ENCODE results near the gene AMOTL2.

AMOTL2 gene

DNA sequence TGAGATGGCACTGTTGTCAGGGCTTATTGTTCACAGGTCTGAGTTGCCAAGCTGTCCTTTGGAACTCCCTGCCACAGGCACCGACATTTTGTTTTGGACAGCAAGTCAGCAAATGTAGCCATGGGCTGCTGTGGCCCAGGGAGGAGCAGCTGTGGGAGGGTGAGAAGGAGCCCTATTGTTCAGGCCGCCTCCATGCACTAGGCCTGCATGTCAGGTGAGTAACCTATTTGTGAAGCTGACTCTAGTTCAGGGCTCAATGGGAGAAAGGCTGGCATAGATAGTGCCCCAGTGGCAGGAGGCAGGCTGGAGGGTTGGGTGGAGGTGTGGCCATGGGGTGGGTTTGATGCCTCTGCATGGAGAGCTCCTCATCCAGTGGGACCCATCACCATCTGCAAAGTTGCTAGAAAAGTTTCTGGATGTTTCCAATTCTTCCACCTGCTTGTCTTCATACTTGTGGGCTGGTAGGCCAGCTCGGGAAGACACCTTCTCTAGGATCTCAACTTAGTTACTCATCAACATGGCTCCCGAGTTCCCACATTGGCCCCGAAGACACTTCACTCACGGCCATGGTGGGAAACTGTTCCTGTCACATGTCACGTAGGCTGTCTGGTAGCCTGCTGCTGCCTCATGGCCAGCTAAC, 19.5 kb downstream of the AMOTL2 start:
- Mint-ChIP-seq H3K27me3 (ENCODE audit: low read depth) (no peaks in the 10 kb centered on the region), H3K9me3 (no peaks in the 10 kb centered on the region), H3K4me1 (ENCODE audit: low read depth) (no peaks in the 10 kb centered on the region), H3K27ac (no peak overlapping the region), H3K36me3 (ENCODE audit: low read depth) (no peaks in the 10 kb centered on the region), H3K4me3 (no peak overlapping the region)

DNA sequence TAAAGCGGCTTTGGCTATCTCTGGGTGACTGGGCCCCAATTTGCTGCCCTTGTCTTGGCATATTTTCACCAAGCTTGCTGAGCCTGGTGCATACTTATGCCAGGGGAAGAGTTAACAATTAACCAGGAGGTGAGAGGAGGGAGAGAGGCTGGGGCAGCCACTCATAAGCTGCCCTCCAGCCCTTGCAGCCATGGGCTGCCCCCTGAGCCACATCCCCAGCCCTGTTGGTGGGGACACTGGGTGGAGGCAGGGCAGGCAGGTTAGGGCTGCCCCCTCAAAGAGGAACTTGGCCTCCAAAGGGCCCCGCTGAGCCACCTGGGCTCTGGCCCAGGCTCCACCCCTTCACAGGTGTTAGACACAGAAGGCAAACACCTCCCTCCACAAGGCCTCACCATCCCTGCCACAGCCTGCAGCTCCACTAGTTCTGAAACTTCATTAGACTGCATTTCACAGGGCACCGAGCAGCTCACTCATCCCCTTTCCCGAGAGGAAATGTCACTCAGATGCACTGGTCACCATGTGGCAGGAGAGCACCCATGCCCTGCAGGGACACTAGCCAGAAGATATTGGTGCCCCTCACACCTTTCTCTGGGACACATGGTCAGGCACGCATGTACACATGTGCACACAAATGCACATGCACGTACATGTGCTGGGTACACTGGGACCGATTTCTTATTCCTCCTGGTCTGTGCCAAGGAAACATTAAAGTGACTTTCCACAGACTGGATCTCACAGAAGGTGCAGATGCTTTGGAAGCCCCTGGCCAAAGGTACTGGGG, 20.2 kb downstream of the AMOTL2 start:
- Mint-ChIP-seq H3K27ac (no peak overlapping the region), H3K4me3 (no peak overlapping the region), H3K27me3 (ENCODE audit: low read depth) (no peaks in the 10 kb centered on the region), H3K4me1 (ENCODE audit: low read depth) (no peaks in the 10 kb centered on the region), H3K9me3 (no peaks in the 10 kb centered on the region), H3K36me3 (ENCODE audit: low read depth) (no peaks in the 10 kb centered on the region)

DNA sequence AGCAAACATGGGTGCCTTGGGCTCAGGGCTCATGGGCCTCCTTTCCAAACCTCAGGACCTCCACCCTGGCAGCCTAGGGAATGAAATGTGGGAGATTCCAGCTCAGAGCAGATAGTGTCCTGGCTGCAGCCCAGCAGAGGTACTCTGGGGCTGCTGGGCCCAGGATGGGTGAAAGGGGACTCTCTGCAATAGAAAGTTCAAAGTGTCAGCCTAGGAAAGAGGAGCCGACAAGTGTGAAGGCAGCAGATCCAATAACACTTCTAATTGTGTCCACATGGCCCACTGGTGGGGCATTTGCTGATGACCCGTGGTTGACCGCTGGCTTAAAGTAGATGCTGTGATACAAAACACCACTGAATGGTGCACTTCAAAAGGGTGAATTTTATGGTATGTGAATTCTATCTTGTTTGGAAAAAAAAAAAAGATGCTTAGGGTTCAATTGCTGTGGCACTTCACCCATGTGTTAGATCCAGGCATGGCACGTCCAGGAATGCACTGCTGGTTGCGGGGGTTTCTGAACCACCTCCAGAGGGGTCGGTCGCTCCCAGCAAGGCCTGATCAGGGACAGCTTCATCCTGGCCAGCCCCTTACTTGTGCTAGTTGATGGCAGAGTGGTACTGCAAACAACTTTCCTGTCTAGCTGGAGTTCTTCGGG, 20.9 kb downstream of the AMOTL2 start:
- H3K4me3 Mint-ChIP-seq = no peak overlapping the region
- no peaks in the 10 kb centered on the region for H3K27me3 Mint-ChIP-seq (ENCODE audit: low read depth)
- no peaks in the 10 kb centered on the region for H3K9me3 Mint-ChIP-seq
- H3K4me1 Mint-ChIP-seq (ENCODE audit: low read depth) = no peaks in the 10 kb centered on the region
- no peak overlapping the region for H3K27ac Mint-ChIP-seq
- H3K36me3 Mint-ChIP-seq (ENCODE audit: low read depth) = no peaks in the 10 kb centered on the region

DNA sequence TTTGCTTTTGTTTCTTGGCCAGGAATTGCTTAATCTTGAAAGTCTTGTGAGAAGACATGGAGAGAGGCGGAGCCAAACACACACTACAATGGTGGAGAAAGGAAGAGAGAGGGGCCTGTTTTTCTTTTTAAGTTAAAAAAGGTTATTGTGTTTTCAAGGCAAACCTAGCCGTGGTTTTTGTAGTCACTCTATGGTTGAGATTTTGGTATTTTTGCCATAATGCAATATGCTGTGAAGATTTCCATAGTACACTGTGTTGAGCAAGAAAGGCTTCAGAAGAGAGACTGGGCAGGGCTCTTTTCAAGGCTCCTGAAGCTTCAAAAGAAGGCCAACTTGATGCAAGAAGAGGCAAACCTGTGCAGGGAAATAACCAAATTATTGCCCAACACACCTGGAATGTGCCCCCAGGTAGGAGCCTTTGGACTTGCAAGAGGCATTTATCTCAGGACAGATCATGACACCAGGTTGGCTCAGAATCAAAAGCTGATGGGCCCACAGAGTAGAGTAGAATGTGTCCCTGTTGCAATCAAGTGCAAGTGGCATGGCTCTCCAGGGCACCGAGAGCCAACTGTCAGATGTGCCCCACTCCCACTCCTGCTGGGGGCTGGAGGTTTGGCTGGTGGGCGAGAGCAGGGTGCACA, 22.1 kb downstream of the AMOTL2 start:
- no peaks in the 10 kb centered on the region for H3K36me3 Mint-ChIP-seq (ENCODE audit: low read depth)
- no peak overlapping the region for H3K27ac Mint-ChIP-seq
- H3K4me1 Mint-ChIP-seq (ENCODE audit: low read depth) = no peaks in the 10 kb centered on the region
- H3K9me3 Mint-ChIP-seq = no peaks in the 10 kb centered on the region
- H3K27me3 Mint-ChIP-seq (ENCODE audit: low read depth) = no peaks in the 10 kb centered on the region
- H3K4me3 Mint-ChIP-seq = no peak overlapping the region

DNA sequence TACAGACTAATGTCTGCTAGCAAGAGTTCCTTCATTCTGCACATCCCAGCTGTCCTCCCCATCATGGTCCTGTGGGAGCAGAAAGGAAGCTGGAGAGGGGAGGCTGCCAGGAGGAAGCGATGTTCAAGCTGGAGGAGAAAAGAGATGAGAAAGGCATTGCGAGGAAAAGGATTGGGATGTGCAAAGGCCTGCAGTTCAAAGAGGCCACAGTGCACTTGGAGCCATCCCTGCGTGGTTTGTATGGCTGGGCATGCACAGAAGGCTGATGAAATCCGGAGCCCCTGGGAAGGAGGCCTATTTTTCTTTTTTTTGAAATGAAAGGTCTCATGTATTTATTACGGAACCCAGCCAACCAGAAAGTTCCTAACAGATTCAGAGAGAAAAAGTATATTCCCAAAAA, 22.8 kb downstream of the AMOTL2 start:
- H3K9me3 Mint-ChIP-seq = peaks cover 5% of the 10 kb centered on the region
- no peaks in the 10 kb centered on the region for H3K36me3 Mint-ChIP-seq (ENCODE audit: low read depth)
- no peak overlapping the region for H3K27ac Mint-ChIP-seq
- H3K4me1 Mint-ChIP-seq (ENCODE audit: low read depth) = no peaks in the 10 kb centered on the region
- peaks cover 3% of the 10 kb centered on the region for H3K27me3 Mint-ChIP-seq (ENCODE audit: low read depth)
- no peak overlapping the region for H3K4me3 Mint-ChIP-seq

DNA sequence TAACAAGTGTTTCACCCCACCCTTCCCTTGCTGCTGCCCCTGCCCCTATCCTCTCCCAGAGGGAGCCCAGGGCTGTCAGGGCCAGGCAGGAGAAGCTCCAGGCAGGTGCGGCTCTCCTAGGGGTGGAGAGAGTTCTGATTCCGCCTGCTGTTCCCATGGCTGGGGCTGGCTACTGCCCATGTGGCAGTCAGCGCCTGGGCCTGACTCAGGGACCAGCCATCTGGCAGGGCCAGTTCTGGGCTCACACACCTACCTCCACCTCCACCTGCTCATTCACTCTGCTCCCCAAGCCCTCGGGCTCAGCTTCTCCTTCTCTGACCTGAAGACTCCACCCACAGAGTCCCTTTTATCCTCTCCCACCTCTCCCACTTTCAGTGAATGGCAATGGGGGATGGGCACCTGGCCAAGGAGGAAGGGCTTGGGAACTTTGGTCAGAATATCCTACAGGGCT, 23.4 kb downstream of the AMOTL2 start:
- Mint-ChIP-seq H3K9me3 (peaks cover 8% of the 10 kb centered on the region), H3K27ac (no peak overlapping the region), H3K4me3 (no peak overlapping the region), H3K4me1 (ENCODE audit: low read depth) (no peaks in the 10 kb centered on the region), H3K36me3 (ENCODE audit: low read depth) (no peaks in the 10 kb centered on the region), H3K27me3 (ENCODE audit: low read depth) (peaks cover 5% of the 10 kb centered on the region)

DNA sequence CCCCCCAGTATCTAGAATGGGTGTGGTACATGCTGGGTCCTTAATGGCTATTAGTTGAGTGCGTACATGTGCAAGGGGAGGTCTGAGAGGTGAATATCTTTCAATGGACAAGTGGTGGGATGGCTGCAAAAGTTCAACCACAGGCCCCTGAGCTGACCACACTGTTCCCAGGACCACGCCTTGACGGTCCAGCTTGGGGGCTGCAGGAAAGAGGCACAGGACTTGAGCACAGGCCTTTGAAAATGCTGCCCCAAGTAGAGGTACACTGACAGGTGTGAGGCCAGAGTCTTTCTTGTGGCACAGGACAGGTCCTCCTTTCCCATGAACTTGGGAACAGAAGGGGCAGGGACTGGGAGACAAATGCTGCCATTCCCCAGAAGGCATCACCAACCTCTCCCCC, 24.0 kb downstream of the AMOTL2 start:
- Mint-ChIP-seq H3K27ac (no peak overlapping the region), H3K4me1 (ENCODE audit: low read depth) (no peaks in the 10 kb centered on the region), H3K27me3 (ENCODE audit: low read depth) (peaks cover 6% of the 10 kb centered on the region), H3K4me3 (no peak overlapping the region), H3K36me3 (ENCODE audit: low read depth) (no peaks in the 10 kb centered on the region), H3K9me3 (peaks cover 8% of the 10 kb centered on the region)

DNA sequence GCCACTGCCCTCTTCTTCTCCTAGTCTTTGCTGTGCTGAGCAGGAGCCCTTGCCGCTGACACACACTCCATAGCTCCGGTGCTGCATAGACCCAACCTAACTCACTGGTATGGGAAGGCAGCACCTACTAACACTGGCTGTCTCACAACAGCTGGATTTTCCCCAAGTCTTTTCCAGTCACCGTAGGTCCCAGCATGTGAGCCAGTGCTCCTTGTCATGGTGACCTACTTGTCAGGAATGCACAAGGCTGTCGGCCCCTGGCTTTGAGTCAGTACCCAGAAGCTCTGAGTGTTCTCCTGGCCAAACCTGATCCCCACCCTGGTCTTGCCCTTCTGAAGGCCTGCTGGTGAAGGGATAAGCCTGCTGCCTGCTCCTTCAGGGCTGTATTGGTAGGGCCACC, 25.7 kb downstream of the AMOTL2 start:
- Mint-ChIP-seq H3K27me3 (ENCODE audit: low read depth) (peaks cover 11% of the 10 kb centered on the region), H3K4me1 (ENCODE audit: low read depth) (no peaks in the 10 kb centered on the region), H3K4me3 (no peak overlapping the region), H3K9me3 (peaks cover 8% of the 10 kb centered on the region), H3K36me3 (ENCODE audit: low read depth) (no peaks in the 10 kb centered on the region), H3K27ac (no peak overlapping the region)

DNA sequence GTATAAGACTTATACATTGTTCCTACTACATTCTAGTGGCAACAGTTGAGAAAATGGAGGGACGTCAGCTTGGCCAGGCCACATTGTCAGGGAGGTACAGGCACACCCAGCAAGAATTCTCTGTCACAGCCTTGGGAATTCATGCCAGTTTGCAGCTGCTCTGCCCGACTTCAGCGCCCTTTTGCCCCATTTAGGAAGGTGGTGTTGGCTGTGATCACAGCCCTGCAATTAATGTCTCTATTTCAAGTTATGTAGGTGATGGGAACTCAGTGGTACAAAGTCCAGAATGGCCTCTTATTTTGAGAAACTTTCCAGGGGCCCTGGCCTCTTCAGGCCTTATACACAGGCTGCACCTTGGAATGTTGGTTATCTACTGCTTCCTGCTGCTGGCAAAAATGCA, 26.7 kb downstream of the AMOTL2 start:
- H3K36me3 Mint-ChIP-seq (ENCODE audit: low read depth) = no peaks in the 10 kb centered on the region
- H3K27me3 Mint-ChIP-seq (ENCODE audit: low read depth) = peaks cover 11% of the 10 kb centered on the region
- H3K4me3 Mint-ChIP-seq = no peak overlapping the region
- H3K9me3 Mint-ChIP-seq = peaks cover 8% of the 10 kb centered on the region
- H3K27ac Mint-ChIP-seq = no peak overlapping the region
- H3K4me1 Mint-ChIP-seq (ENCODE audit: low read depth) = no peaks in the 10 kb centered on the region

DNA sequence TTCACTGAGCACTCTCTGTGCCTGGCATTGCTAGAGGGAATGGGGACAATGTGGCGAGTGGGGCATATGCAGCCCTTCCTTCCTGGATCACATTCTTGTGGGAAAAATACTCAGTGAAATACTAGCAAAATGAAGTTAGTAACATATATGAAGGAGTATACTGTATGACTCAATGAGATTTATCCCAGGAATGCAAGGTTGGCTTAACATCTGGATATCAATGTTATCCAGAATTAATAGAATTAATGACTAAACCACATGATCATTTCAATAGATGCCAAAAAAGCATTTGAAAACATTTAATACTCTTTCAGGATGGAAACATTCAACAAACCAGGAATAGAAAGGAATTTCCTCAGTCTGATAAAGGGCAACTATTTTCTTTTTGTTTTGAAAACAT, 27.5 kb downstream of the AMOTL2 start:
- no peak overlapping the region for H3K4me3 Mint-ChIP-seq
- peaks cover 8% of the 10 kb centered on the region for H3K9me3 Mint-ChIP-seq
- peaks cover 11% of the 10 kb centered on the region for H3K27me3 Mint-ChIP-seq (ENCODE audit: low read depth)
- no peaks in the 10 kb centered on the region for H3K36me3 Mint-ChIP-seq (ENCODE audit: low read depth)
- H3K27ac Mint-ChIP-seq = no peak overlapping the region
- H3K4me1 Mint-ChIP-seq (ENCODE audit: low read depth) = no peaks in the 10 kb centered on the region

DNA sequence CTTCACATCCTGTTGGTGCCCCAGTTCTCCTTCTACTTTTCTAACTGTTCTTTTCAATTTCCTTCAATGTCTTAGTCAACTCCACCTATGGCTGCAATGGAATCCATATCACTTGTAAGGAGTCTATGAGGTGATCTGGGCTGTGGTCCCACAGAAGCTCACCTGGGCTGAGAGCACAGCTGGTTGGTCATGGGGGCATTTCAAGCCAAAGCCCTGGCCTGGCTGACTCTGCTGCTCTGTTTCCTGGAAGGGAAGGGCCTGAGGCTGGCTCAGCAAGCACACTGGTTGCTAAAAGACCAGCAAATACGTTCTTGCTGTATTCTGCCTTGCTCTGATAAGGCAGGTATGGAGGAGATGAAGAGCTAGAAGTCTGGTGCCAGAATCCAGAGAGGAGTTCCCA, 29.0 kb downstream of the AMOTL2 start:
- H3K27ac Mint-ChIP-seq = no peak overlapping the region
- H3K4me1 Mint-ChIP-seq (ENCODE audit: low read depth) = no peaks in the 10 kb centered on the region
- H3K9me3 Mint-ChIP-seq = peaks cover 8% of the 10 kb centered on the region
- no peak overlapping the region for H3K4me3 Mint-ChIP-seq
- no peaks in the 10 kb centered on the region for H3K36me3 Mint-ChIP-seq (ENCODE audit: low read depth)
- H3K27me3 Mint-ChIP-seq (ENCODE audit: low read depth) = peaks cover 11% of the 10 kb centered on the region

DNA sequence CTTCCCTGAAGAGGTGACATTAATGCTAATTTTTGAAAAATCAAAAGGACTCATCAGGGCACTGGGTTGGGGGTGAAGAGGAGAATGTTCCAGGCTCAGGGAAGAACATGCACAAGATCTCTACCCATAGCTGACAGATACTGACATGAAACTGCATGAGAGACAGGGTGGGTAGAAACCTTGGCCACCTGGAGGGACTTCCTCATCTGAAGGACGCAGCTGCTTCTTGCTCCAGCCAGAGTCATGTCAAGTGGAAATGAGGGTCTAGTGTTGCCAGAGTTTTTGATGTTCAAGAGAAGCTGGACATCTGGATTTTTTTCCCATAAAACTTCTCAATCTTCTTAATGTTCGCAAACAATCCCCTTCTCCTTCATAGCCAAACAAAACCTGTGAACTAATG, 29.7 kb downstream of the AMOTL2 start:
- no peaks in the 10 kb centered on the region for H3K36me3 Mint-ChIP-seq (ENCODE audit: low read depth)
- H3K27me3 Mint-ChIP-seq (ENCODE audit: low read depth) = peaks cover 11% of the 10 kb centered on the region
- H3K4me3 Mint-ChIP-seq = no peak overlapping the region
- H3K4me1 Mint-ChIP-seq (ENCODE audit: low read depth) = no peaks in the 10 kb centered on the region
- H3K9me3 Mint-ChIP-seq = peaks cover 8% of the 10 kb centered on the region
- no peak overlapping the region for H3K27ac Mint-ChIP-seq

DNA sequence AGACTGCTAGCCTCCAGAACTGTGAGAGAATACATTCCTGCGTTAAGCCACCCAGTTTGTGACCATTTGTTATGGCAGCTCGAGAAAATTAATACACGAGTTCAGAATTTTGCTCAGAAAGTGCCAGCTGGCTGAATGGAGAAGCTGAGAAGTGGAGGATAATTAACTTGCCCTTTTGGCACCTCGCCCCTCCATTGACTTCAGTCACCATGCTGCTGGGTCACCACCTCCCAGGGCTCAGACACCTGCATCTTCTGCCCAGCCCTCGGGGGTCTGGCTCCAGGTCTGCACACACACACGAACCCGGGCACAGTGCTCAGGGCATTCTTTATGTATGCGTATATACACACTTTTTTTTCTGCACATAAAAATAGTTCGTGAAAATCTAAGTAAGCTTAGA, 32.0 kb downstream of the AMOTL2 start:
- peaks cover 11% of the 10 kb centered on the region for H3K27me3 Mint-ChIP-seq (ENCODE audit: low read depth)
- H3K27ac Mint-ChIP-seq = no peak overlapping the region
- no peak overlapping the region for H3K4me3 Mint-ChIP-seq
- no peaks in the 10 kb centered on the region for H3K4me1 Mint-ChIP-seq (ENCODE audit: low read depth)
- peaks cover 8% of the 10 kb centered on the region for H3K9me3 Mint-ChIP-seq
- H3K36me3 Mint-ChIP-seq (ENCODE audit: low read depth) = no peaks in the 10 kb centered on the region

DNA sequence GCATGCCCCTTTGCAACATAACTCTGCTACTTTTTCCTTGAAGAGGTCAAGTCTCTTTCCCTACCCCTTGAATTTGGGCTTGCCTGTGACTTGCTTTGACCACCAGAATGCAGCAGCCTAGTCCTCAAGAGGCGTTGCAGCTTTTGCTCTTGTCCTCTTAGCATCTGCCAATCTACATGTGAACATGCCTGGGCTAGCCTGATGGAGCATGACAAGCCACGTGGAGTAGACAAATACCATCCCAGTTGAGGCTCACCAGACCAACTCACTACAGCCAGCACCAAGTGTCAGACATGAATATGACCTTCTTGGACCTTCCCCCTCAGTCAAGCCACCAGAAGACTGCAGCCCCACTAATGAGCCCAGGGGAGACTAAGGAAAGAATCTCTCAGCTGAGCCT, 32.9 kb downstream of the AMOTL2 start:
- Mint-ChIP-seq H3K4me3 (no peak overlapping the region), H3K36me3 (ENCODE audit: low read depth) (no peaks in the 10 kb centered on the region), H3K27ac (no peak overlapping the region), H3K27me3 (ENCODE audit: low read depth) (peaks cover 8% of the 10 kb centered on the region), H3K4me1 (ENCODE audit: low read depth) (no peaks in the 10 kb centered on the region), H3K9me3 (peaks cover 3% of the 10 kb centered on the region)

DNA sequence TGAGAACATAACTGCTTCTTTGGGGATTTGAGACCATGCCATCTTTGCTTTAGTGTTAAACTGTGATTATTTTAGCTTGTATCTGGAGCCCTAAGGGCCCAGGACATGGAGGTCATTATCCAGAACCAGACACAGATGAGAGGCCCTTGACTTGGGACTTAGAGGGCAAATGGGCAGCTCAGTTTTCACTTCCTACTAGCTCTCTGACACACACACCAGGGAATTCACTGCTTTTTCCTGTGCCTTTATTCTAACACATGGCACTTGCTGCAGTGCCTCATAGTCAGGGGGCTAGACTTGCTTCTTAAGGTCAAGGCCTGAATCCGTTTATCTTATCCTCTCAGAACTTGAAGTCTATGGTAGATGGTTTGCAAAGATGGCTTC, 33.3 kb downstream of the AMOTL2 start:
- H3K4me3 Mint-ChIP-seq = no peak overlapping the region
- no peak overlapping the region for H3K27ac Mint-ChIP-seq
- H3K9me3 Mint-ChIP-seq = no peaks in the 10 kb centered on the region
- no peaks in the 10 kb centered on the region for H3K4me1 Mint-ChIP-seq (ENCODE audit: low read depth)
- H3K27me3 Mint-ChIP-seq (ENCODE audit: low read depth) = peaks cover 6% of the 10 kb centered on the region
- no peaks in the 10 kb centered on the region for H3K36me3 Mint-ChIP-seq (ENCODE audit: low read depth)

All from T-helper 1 cell treated with Interleukin-12 subunit alpha and Interleukin-12 subunit beta and Interleukin-4 antibody, amounts not matched to agents 30 μg/mL and 1 μg/mL, for 36 hours (primary cell).